ENCODE measurements around the gene ID1.

ID1 gene

DNA sequence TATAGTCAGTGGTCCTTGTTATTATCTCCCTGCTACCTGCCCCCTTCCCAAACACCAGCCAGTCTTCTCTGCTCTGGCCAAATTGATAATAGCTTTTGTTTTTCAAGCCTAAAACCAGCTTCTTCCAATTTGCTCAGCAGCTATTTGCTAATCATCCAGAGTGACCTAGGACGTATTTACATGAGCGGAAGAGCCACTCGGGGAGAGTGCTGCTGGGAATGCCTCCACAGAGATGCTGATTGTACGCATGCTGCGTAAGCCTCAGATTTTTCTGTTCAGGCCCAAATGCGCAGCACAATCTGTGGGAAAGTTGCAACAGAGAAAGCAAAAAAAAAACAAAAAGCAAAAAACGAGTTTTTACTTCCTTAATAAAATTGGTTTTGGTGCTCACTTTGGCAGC lies 24.4 kb upstream of the ID1 start:
- DNase-seq (ENCODE audit: low read depth) = no peak
- TF ChIP-seq, protein P1, sequence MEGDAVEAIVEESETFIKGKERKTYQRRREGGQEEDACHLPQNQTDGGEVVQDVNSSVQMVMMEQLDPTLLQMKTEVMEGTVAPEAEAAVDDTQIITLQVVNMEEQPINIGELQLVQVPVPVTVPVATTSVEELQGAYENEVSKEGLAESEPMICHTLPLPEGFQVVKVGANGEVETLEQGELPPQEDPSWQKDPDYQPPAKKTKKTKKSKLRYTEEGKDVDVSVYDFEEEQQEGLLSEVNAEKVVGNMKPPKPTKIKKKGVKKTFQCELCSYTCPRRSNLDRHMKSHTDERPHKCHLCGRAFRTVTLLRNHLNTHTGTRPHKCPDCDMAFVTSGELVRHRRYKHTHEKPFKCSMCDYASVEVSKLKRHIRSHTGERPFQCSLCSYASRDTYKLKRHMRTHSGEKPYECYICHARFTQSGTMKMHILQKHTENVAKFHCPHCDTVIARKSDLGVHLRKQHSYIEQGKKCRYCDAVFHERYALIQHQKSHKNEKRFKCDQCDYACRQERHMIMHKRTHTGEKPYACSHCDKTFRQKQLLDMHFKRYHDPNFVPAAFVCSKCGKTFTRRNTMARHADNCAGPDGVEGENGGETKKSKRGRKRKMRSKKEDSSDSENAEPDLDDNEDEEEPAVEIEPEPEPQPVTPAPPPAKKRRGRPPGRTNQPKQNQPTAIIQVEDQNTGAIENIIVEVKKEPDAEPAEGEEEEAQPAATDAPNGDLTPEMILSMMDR (IDR thresholded peaks at IDR 0.05; ENCODE audit: low read length, missing control alignments) = no peak
- no peak overlapping the region for H3K4me3 ChIP-seq (replicated peaks; ENCODE audit: low read depth, low read length)

DNA sequence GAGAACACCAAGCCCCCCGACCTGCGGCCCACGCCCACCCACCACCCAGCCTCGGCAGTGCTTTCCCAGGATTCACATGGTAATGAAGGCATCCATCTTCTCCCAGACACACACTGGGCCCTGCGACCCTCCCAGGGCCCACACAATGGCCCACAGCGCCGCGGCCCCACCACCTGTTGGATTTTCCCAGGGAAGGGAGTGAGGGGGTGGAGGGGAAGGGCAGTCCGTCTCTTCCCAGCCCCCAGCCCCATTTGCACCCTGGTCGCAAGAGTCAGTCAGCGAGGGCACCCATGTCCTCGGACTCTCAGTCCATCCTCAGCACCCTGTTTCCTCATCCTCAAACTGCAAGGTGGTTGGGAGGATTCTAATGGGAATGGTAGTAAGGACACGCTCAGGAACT lies 23.7 kb upstream of the ID1 start:
- DNase-seq (ENCODE audit: low read depth) = no peak
- TF ChIP-seq, protein P1 (IDR thresholded peaks at IDR 0.05; ENCODE audit: low read length, missing control alignments) = no peak
- no peak overlapping the region for H3K4me3 ChIP-seq (replicated peaks; ENCODE audit: low read depth, low read length)

DNA sequence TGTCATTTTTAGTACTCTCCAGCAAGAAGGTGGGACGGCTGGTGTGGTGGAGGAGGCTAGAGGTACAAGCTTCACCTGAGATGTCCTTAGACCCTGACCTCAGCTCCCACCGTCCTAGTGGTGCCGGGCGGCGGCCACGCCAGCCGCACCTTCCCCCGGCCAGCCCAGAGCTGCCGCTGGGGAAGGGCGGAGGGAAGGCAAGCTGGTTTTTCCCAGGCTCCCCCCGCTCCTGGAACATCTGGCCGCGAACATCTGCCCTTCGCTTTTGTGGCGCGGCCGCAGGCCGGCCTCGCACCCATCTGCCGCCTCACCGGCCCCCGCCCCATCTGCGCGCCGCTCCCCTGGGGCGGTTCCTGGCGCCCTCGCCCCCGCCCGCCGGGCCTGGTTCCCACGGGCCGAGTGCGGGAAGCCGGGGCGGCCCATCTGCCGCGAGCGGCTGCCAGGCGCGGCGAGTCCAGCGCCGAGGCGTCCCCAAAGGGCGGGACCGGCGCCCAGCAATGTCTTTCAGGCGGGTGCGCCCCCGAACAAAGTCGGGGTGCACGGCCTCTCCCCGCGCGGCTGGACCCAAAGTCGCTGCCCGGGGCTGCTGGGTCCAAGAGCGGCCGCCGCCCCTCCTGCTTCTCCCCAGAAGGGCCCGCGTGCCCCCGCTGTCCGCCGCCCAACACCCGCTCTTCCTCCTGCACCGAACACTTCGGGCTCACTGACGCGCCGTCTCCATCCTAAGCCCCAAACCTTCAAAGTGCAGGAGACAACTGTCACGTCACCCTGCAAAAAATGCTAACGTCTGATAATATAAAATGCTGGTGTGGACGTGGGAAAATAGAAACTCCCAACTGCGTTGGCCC lies 17.3 kb upstream of the ID1 start:
- peak; percentile 49 for DNase-seq (ENCODE audit: low read depth)
- peak overlapping the region; percentile 45 for H3K4me3 ChIP-seq (replicated peaks; ENCODE audit: low read depth, low read length)
- TF ChIP-seq, protein P1 (IDR thresholded peaks at IDR 0.05; ENCODE audit: low read length, missing control alignments) = no peak

DNA sequence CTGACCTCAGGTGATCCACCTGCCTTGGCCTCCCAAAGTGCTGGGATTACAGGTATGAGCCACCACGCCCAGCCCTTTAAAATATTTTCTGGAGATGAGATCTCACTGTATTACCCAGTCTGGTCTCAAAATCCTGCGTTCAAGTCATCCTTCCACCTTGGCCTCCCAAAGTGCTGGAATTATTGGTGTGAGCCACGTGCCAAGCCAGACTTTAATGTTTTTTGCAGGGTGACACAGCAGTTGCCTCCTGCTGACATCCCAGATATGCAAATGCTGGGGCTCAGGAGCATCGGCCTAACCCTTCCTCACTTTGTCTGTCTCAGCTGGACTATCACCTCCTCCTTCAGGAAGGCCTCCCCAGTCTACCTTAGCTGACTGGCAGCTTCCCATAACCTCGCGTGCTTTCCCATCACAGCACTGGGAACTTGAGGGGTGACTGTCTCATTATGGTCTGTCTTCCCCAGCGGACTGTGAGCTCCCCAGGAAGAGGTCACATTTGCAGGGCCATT lies 14.3 kb upstream of the ID1 start:
- DNase-seq (ENCODE audit: low read depth) = no peak
- TF ChIP-seq, protein P1 (IDR thresholded peaks at IDR 0.05; ENCODE audit: low read length, missing control alignments) = no peak
- no peak overlapping the region for H3K4me3 ChIP-seq (replicated peaks; ENCODE audit: low read depth, low read length)

DNA sequence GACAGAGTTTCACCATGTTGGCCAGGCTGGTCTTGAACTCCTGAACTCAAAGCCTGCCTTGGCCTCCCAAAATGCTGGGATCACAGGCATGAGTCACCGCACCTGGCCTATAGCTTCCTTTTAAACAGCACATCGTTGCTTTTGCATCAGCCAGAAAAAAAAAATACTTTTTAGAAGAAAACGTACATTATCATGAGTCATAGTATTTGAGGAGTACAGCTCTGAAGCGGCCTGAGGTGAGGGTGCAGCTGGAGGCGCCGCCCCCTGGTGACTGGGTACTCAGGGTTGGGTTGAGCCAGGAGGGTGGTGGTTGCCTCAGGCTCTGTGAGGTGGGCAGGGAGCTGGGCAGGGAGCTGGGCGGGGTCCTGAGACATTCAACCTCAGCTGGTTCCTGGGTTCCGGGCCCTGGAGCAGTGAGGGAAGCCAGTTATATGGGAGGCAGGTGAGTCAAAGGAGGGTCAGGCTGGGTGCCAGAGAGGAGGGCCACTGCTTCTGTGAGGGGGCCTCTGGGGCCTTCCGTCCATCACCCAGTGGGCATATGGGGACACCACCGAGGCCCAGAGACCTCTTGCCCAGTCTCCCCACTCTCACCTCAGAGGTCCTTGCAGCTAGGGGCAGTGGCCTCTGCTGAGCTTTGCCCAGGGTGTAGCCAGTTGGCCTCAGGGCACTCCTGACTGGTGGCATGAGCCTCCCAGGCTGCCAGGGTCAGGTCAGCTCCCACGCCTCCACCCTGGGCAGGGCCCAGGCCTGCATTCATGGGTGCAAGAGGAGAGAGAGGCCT lies 11.7 kb upstream of the ID1 start:
- H3K4me3 ChIP-seq (replicated peaks; ENCODE audit: low read depth, low read length) = no peak overlapping the region
- peak; percentile 79 for DNase-seq (ENCODE audit: low read depth)
- TF ChIP-seq, protein P1 (IDR thresholded peaks at IDR 0.05; ENCODE audit: low read length, missing control alignments) = no peak

DNA sequence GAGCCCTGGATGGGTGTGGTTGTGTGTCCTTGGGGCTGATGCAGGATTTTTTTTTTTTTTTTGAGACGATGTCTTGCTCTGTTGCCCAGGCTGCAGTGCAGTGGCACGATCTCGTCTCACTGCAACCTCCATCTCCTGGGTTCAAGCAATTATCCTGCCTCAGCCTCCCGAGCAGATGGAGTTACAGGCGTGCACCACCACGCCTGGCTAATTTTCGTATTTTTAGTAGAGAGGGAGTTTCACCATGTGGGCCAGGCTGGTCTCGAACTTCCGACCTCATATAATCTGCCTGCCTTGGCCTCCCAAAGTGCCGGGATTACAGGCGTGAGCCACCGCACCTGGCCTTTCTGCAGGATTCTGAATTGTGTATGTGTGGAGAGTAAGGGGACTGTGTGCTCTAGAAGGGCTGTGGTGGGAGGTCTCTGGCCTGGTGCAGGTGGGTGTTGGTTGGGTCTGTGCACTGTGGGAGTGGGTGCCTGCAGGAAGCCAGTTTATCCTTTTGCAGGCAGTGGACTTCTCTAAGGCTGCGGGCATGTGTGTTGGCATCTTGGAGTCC lies 11.0 kb upstream of the ID1 start:
- TF ChIP-seq, protein P1 (IDR thresholded peaks at IDR 0.05; ENCODE audit: low read length, missing control alignments) = no peak
- DNase-seq (ENCODE audit: low read depth) = no peak
- H3K4me3 ChIP-seq (replicated peaks; ENCODE audit: low read depth, low read length) = no peak overlapping the region
